GM15510 (cell line): Measurements from ENCODE around the gene MMP17.

Experiments used
- POLR2A ChIP-seq: IDR thresholded peaks from 3 replicates; pipeline ENCODE4 v1.6.1; 2011; ENCODE audit warnings: borderline replicate concordance; ENCODE audit not compliant: insufficient read length; ENCODE audit errors: extremely low read depth

Gene MMP17

DNA sequence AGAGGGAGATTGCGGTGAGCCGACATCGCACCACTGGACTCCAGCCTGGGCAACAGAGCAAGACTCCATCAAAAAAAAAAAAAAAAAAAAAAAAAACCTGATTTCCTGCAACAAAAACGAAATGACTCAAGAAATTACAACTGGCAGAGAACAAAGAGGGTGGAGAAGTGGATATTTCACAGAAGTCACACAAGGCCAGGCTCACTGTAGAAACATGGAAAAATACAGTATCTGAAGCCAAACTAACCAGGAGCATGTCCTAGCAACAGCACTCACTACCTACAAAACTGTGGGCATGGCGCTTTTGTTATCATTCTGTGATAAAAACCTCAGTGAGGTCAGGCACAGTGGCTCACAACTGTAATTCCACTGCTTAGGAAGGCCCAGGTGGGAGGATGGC lies 11.7 kb upstream of the MMP17 start:
- no peak for TF ChIP-seq POLR2A

DNA sequence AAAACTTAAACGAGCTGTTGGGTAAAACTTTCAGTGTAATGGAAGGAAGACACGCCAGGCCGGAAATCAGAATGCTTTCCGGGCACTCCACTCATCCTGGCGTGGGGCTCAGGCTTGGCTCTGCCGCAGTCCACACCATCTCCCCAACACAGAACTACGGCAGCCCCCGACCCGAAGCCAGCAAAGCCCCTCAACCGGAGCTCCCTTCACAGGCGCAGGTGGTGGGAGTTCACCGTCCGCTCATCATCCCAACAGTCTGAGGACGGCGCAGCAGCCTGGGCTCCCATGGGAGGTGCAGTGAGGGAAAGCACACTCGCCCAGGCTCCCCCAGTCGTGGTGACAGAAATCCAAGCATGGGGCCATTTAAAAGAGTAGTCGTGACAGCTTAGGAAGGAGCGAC lies 11.0 kb upstream of the MMP17 start:
- TF ChIP-seq POLR2A = no peak

DNA sequence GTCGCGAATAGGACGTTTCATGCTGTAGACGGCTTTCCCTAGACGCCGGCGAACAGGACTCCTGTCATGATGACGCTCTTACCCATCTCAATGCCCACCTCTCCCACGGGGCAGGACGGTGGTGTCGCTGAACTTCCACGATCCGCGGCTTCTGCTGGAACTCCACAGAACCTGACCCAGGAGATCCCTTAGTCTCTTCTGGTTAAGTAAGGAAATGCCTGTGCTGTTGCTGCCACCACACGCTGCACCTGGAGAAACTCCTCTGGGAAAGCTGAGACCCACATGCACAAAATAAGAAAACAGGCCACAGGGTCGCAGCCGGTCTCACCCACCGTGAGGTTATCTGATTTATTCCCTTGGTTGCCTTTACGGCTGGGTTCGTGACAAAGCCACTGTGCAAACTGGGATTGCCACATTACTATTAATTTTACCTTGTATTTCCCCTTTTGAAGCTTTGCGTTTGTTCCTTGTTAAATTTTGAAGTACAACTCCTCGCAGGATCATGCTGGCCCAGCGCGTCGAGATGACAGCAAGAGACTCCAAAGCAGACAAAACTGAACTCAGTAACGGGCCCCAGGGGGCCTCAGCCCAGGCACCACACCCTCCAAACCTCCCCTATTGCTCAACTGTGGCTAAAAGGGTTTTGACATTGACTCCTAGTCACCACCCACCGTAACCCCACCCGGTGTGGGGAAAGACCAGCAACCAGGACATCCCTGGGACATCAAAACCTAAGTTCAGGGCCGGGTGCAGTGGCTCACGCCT lies 9.2 kb upstream of the MMP17 start:
- no peak for TF ChIP-seq POLR2A

DNA sequence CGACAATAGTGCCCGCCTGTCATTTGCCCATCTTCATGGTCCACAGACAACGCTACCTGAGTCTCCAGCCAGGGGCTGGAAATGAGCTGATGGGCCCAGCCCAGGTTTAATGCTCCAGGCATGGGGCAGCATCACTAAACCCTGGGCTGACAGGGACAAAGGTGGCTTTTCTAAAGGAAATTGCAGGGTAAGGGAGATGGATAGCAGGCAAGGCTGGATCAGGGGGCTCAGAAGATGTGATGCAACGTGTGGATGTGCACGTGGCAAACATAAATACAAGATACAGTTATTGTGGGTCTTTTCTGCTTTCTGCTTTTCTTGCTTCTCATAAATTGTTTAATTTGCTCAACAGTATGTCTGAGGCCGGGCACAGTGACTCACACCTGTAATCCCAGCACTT lies 3.7 kb upstream of the MMP17 start:
- TF ChIP-seq POLR2A = no peak

DNA sequence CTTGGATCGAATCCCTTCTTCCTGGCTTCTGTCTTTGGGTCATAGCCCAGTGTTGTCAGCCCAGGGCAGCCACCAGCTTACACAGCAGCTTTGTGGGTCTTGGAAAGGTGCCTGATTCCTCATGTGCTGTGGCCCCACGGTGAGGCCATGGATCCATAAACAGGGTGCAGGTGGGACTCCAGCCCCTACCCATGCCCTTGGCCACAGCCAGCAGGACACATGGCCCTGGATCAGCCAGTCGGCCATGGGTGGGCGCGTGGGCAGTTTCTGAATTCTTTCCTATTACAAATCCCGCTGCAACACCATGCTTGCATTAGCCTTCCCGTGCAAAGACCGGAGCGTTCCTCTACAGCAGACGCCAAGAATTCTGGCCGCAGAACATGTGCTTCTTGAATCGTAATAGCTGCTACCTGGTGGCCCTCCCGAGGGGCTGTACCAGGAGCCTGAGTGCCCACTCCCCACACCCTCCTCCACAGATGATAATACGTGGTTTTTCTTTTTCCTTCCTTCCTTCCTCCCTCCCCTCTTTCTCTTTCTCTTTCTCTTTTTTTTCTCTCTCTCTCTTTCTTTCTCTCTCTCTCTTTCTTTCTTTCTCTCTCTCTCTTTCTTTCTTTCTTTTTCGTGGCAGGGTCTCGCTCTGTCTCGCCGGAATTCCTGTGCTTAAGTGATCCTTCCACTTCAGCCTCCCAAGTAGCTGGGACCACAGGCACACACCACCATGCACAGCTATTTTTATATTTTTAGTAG lies 2.9 kb upstream of the MMP17 start:
- no peak for TF ChIP-seq POLR2A

DNA sequence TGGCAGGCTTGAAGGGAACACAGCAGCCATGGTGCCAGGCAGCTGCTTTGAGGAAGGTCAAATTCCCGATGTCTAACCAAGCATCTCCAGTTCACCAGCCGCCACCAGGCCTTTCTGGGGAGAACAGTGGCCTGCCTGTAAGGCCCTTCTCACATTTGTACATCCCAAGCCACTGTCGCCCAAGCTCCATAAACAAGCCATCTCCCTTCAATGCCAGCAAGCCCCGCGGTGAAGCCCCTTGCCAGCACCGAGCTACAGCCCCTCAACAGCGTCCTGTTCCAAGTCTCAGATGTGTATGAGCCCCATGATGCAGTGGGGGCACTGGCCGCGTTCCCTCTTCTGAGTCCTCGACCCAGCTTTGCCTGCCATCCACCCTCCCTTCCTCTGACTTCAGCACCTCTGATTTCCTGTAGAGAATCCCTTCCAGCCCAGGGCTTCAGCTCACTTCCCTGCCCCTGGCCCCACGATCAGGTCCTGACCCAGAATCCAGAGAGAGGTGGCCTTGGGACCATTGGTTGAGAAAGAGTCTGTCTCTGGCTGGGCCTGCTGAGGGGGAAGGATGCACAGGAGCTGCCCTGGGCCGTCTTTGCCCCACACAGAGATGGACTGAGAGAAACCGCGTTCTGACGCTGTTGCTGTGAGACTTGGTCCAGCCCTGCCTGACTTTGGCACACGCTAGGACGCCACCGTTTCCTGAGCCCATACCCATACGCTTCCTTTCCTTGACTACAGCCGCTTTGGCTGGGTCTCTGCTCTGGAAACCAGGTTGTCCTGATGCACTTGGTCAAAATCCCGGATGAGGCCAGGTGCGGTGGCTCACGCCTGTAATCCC lies 1.9 kb upstream of the MMP17 start:
- TF ChIP-seq POLR2A = no peak

DNA sequence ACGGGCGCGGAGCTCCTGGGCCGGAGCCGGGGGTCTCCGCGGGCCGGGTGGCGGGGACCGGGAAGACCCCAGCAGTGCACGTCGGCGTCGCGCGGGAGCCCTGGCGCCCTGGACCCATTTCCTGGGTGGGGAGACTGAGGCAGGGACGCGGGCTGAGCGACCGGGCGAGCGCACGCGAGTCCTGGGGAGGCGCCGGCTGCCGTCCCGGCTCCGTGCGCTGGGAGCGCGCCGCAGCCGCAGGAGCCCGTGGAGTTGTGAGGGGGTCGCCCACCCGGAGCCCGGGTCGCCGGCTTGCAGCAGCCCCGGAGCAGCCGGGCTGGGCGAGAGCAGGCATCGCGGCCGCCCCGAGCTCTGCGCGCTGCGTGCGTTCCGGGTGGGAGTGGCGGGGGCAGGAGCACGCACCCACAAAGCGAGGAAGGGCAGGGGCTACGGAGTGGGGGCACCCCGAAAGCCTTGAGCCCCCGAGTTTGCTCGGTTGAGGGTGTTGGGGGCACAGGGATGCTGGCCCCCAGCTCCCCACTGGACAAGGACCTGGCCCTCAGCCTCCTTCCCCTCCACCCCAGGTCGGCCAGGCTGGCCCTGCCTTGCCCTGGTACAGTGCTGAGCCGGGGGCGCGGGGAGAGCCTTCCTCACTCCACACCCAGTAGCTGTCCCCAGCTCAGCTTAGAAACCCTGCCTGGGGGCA lies 620 bp downstream of the MMP17 start:
- TF ChIP-seq POLR2A = no peak

DNA sequence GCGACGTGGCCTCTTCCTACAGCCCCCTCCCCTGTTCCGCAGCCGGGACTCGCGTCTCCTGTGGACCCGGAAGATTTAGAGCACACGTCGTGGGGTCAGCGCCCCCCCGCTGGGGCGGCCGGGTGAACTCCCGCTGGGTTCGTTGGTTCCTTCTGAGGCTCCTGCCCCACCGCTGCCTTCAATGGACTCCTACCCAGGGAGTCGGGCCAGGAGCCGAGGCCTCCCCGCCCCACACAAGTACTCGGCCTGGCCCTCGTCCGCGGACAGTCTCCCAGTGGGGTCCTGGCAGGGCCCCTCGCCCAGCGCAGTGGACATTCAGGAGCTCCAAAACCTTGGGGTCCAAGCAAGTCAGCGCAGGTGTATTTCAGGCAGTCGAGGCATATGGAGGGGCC lies 1.2 kb downstream of the MMP17 start:
- TF ChIP-seq POLR2A = no peak

DNA sequence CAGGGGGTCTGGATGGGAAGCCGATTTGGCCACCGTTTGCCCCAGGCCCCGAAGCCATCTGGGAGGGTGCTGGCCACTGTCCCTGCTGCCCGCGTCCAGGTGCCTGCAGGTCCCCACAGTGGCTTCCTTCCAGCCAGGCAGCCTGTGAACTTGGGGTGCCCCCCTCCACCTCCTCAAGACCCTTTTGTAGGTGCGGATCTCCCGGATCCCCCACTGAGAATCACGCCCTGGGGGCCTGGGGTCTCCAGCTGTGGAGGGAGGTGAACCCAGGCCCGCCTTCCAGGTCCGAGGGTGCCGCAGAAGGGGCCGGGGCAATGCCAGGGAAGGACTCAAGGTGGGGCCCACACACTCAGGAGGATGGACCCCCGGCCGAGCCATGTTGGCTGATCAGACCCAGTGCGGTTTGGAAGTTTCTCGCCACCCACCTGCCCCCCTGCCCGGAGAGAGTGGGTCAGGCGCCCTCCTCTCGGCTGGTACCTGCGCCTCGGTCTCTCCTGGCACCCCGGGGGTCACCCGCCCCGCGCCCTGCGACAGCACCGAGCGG lies 1.7 kb downstream of the MMP17 start:
- no peak for TF ChIP-seq POLR2A

DNA sequence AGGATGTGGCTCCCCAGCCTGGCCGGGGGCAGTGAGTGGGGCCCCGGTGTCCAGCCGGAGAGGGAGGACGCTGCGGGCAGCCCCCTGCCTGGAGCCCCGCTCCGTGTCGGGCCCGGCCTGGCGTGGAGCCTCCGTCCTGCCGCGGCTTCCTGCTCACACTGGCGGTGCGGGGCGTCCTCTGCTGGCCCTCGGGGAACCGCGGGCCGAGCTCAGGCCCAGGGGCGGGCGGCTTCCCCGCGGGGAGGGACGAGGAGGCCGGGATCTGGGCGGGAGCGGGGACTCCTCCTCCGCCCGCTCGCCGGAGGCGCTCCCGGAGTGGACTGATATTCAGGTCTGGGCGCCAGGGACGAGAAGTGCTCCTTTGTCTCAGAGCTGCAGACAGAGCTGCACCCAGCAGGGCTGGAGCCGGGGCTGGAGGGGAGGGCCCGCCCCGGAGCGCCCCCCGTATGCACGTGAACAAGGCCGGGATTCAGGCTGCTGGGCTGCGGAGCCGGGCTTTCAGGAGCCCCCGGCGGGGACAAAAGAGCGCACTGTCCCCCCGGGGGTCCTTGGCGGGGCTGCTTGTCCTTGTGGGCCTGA lies 2.2 kb downstream of the MMP17 start:
- TF ChIP-seq POLR2A = no peak

DNA sequence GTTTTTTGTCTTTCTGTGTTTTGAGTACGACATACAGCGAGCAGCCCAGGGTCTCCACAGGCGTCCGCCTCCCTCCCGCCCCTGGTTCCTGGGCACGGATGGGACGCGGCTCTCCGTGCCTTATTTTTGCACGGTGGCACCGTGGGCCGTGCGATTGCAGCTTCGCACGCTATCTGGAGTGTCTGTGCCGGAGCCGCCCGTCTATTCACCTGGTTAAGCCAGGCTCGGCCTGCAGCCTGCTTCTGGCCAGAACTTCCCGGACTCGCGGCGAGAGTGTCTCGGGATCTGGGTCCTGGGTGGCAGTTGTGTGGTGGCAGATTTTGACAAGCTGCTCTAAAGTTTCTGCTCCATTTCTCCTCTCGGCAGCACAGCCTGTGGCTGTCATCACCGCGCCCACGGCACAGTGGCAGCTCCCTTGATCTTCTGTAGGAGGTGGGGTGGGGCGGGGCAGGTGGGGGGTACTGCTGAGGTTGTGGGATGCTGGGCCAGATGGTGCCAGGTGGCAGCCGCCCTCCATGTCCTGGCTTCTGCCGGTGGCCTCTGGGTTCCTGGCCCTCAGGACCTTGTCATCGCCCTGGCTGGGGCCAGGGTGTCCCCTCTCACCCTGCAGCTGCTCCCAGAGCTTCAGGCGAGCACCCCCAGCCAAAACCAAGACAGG lies 2.9 kb downstream of the MMP17 start:
- no peak for TF ChIP-seq POLR2A

DNA sequence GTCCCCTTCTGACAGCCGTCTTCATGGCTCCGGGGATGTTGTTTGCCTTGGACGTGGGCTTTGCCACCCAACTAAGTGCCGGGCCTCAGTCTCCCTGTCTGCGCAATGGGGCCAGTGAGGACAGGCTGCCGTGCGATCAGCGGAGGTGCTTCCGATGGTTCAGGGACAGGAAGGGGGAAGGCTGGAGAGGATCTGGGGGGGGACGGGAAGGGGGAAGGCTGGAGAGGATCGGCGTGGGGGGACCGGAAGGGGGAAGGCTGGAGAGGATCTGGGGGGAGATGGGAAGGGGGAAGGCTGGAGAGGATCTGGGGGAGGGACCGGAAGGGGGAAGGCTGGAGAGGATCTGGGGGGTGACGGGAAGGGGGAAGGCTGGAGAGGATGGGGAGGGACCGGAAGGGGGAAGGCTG lies 3.4 kb downstream of the MMP17 start:
- TF ChIP-seq POLR2A = no peak

DNA sequence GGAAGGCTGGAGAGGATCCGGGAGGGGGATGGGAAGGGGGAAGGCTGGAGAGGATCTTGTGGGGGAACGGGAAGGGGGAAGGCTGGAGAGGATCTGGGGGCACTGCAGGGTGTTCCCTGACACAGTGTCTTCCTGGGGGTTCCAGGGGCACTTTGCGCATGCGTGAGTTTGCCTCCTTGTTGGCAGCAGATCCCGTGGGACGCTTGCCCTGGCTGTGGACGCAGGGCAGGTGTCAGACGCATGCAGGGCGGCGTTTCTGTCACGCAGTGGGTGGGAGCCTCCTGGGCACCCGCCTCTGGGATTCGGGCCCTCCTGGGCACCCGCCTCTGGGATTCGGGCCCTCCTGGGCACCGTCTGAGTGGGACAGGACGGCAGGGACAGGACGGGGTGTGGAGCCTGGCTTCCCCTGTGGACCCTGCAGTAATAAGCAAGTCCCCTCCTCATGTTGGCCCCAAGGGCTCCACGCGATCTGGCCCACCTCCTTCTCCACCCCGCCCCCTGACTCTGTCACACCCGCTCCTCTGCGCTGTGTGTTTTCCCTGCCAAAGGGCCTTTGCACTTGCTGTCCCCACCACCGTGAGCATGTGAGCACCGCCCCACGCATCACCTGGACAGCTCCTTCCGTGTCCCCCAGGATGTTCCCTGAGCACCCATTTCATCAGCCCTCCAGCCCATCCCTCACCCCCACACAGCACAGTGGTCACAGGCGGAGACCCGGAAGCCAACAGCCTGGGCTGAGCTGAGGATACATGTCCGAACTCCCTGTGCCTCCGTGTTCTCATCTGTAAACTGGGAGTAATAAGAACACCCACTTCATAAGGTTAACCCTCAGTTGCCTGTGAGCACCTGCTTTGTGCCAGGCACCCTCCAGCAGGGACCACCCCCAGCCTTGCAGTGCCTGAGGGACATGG lies 4.4 kb downstream of the MMP17 start:
- no peak for TF ChIP-seq POLR2A
